ENCODE results near the gene LRRC45.

- TF ChIP-seq CTCF (IDR thresholded peaks at IDR 0.05), result no peak
- no peak for TF ChIP-seq POLR2A (IDR thresholded peaks at IDR 0.05)
Observed at GRCh38 chr17:82011617-82012187, 11.4 kb upstream of the LRRC45 start.

Data from prostate gland (tissue), 2 donors.